HG02678 (cell line): ENCODE measurements around the gene OR52E6.

Experiments
- ATAC-seq: cut with Tn5 transposase; IDR thresholded peaks from one replicate; pipeline ENCODE4 v1.9.1; 2021; ENCODE audit warnings: mild to moderate bottlenecking, moderate library complexity; ENCODE audit not compliant: unreplicated experiment

Gene OR52E6

GRCh38 chr11:5803982-5804381, 37.7 kb downstream of the OR52E6 start:
- no peak for ATAC-seq

GRCh38 chr11:5796541-5796940, 45.2 kb downstream of the OR52E6 start:
- ATAC-seq: no peak

DNA sequence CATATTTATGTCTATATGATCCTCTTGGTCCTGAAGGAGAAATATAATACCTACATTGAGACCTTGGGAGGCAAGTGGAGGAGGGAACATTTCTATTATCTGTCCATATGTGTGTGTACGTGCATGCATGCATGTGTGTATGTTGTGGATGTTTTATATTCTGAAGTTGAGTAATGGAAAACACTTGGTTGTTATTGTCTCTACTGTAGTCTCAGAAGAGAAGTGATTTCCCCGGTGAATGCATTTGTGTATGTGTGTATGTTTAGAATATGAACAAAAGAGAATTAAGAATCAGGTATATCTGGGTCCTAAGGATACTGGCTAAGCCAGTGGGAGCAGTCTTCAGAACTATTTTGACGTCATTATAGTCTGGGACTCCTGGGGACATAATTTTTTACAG, 50.5 kb downstream of the OR52E6 start, which contains the start of gene OR52N1:
OR52N1 (minus strand) TSS at position 101 of the 400 bp plus-strand sequence. CDS start 2,449 bp downstream, outside the sequence.
- ATAC-seq: no peak
